Neural crest cell (in vitro differentiated cells): ENCODE data around the gene SLC29A4. TPM values are rescaled to one million over a fixed set of nuclear protein-coding genes. Genes with fewer than 3 reads are reported as not detected.

Experiments used
- DNase-seq: peaks from one replicate; pipeline ENCODE4 v3.0.0; 2021; ENCODE audit warnings: low read depth, mixed read lengths, low spot score
- H3K27ac Mint-ChIP-seq: one replicate; pipeline ENCODE4 v1.8.0; 2021; ENCODE audit warnings: mild to moderate bottlenecking, mixed read lengths; ENCODE audit not compliant: unreplicated experiment
- H3K27me3 Mint-ChIP-seq: 2 replicates; pipeline ENCODE4 v1.8.0; 2021; ENCODE audit warnings: low read depth, mild to moderate bottlenecking, mixed read lengths
- H3K36me3 Mint-ChIP-seq: 2 replicates; pipeline ENCODE4 v1.8.0; 2021; ENCODE audit warnings: low read depth, mild to moderate bottlenecking, mixed read lengths
- H3K4me1 Mint-ChIP-seq: 2 replicates; pipeline ENCODE4 v1.8.0; 2021; ENCODE audit warnings: mixed read lengths
- H3K4me3 Mint-ChIP-seq: one replicate; pipeline ENCODE4 v1.8.0; 2021; ENCODE audit warnings: mild to moderate bottlenecking, mixed read lengths
- H3K9me3 Mint-ChIP-seq: 2 replicates; pipeline ENCODE4 v1.8.0; 2021; ENCODE audit warnings: mixed read lengths
- total RNA-seq: library from RNA; stranded (reverse); gene quantifications from 2 replicates; pipeline ENCODE4 v1.2.1, GENCODE V29; 2021
- TF ChIP-seq, protein P1 (sequence below): fragments of 200-600 bp; sonication (generic); conservative IDR thresholded peaks from 2 replicates; pipeline ENCODE4 v1.5.0; 2021; ENCODE audit warnings: antibody characterized with exemption, mild to moderate bottlenecking

SLC29A4 gene
- total RNA-seq, 1 donor from 2014 or later, result 40.0 TPM

GRCh38 chr7:5345671-5346070 lies 62.9 kb downstream of the SLC29A4 start:
- no peak overlapping the region for H3K4me3 Mint-ChIP-seq
- H3K27me3 Mint-ChIP-seq, result no peaks in the 10 kb centered on the region
- TF ChIP-seq, protein P1, sequence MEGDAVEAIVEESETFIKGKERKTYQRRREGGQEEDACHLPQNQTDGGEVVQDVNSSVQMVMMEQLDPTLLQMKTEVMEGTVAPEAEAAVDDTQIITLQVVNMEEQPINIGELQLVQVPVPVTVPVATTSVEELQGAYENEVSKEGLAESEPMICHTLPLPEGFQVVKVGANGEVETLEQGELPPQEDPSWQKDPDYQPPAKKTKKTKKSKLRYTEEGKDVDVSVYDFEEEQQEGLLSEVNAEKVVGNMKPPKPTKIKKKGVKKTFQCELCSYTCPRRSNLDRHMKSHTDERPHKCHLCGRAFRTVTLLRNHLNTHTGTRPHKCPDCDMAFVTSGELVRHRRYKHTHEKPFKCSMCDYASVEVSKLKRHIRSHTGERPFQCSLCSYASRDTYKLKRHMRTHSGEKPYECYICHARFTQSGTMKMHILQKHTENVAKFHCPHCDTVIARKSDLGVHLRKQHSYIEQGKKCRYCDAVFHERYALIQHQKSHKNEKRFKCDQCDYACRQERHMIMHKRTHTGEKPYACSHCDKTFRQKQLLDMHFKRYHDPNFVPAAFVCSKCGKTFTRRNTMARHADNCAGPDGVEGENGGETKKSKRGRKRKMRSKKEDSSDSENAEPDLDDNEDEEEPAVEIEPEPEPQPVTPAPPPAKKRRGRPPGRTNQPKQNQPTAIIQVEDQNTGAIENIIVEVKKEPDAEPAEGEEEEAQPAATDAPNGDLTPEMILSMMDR, result no peak
- no peak for DNase-seq
- H3K4me1 Mint-ChIP-seq, result peaks cover 5% of the 10 kb centered on the region
- H3K36me3 Mint-ChIP-seq, result peaks cover 33% of the 10 kb centered on the region
- H3K9me3 Mint-ChIP-seq, result peaks cover 9% of the 10 kb centered on the region
- H3K27ac Mint-ChIP-seq, result no peak overlapping the region

- Mint-ChIP-seq H3K27ac (no peak overlapping the region), H3K36me3 (peaks cover 27% of the 10 kb centered on the region), H3K9me3 (peaks cover 6% of the 10 kb centered on the region), H3K4me1 (peaks cover 24% of the 10 kb centered on the region), H3K27me3 (no peaks in the 10 kb centered on the region), H3K4me3 (no peak overlapping the region)
- no peak for DNase-seq
- TF ChIP-seq, protein P1, result no peak
Observed at GRCh38 chr7:5348134-5349004, 65.6 kb downstream of the SLC29A4 start.

- Mint-ChIP-seq H3K4me3 (no peak overlapping the region), H3K27ac (no peak overlapping the region), H3K9me3 (peaks cover 2% of the 10 kb centered on the region), H3K27me3 (no peaks in the 10 kb centered on the region), H3K36me3 (peaks cover 23% of the 10 kb centered on the region), H3K4me1 (peaks cover 24% of the 10 kb centered on the region)
- no peak for DNase-seq
- TF ChIP-seq, protein P1, result no peak
Observed at GRCh38 chr7:5349005-5349380, 66.2 kb downstream of the SLC29A4 start.

- peaks cover 25% of the 10 kb centered on the region for H3K36me3 Mint-ChIP-seq
- peaks cover 24% of the 10 kb centered on the region for H3K4me1 Mint-ChIP-seq
- H3K9me3 Mint-ChIP-seq, result no peaks in the 10 kb centered on the region
- TF ChIP-seq, protein P1, result no peak
- no peak overlapping the region for H3K27ac Mint-ChIP-seq
- no peak for DNase-seq
- no peaks in the 10 kb centered on the region for H3K27me3 Mint-ChIP-seq
- H3K4me3 Mint-ChIP-seq, result no peak overlapping the region
Observed at GRCh38 chr7:5349437-5350173, 66.9 kb downstream of the SLC29A4 start.

DNA sequence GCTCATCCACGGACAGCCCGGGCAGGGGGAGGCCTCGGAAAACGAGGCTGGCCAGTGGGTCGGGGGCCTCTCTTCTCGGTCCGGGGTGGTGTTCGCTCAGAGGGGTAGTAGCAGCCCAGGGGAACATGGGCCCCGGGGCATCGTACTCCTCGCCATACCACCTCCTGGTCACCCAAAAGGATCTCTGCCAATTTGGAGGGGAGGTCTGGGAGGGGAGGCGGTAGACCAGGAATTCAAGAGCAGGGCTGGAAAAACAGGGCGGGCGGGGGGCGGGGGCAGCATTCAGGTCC lies 67.4 kb downstream of the SLC29A4 start:
- TF ChIP-seq, protein P1, result no peak
- H3K9me3 Mint-ChIP-seq, result no peaks in the 10 kb centered on the region
- H3K4me1 Mint-ChIP-seq, result peaks cover 24% of the 10 kb centered on the region
- H3K36me3 Mint-ChIP-seq, result peaks cover 21% of the 10 kb centered on the region
- no peak overlapping the region for H3K27ac Mint-ChIP-seq
- no peaks in the 10 kb centered on the region for H3K27me3 Mint-ChIP-seq
- no peak for DNase-seq
- no peak overlapping the region for H3K4me3 Mint-ChIP-seq
